ENCODE results near the gene HELZ.

GRCh38 chr17:67156269-67157199 is 88.5 kb downstream of the HELZ start:
- TF ChIP-seq POLR2A (IDR thresholded peaks at IDR 0.05; ENCODE audit: borderline replicate concordance, extremely low read depth, insufficient read depth, insufficient read length) (no peak), CTCF (IDR thresholded peaks at IDR 0.05 in 2 of 3, conservative IDR thresholded peaks at IDR 0.05 in 1 of 3; ENCODE audit: borderline replicate concordance in 1 of 3, insufficient read depth in 1 of 3, low read depth in 2 of 3, low read length in 2 of 3) (no peak), ZBTB33 (IDR thresholded peaks at IDR 0.05; ENCODE audit: extremely low read depth, insufficient replicate concordance, low read length) (no peak), POLR2AphosphoS5 (IDR thresholded peaks at IDR 0.05; ENCODE audit: low read depth, low read length) (no peak), EZH2 (IDR thresholded peaks at IDR 0.05) (no peak), ATF3 (IDR thresholded peaks at IDR 0.05) (no peak), FOSL1 (IDR thresholded peaks at IDR 0.05; ENCODE audit: low read depth) (no peak), EZH2phosphoT487 (IDR thresholded peaks at IDR 0.05; ENCODE audit: borderline replicate concordance) (no peak), EGR1 (IDR thresholded peaks at IDR 0.05; ENCODE audit: low read depth) (no peak)
